GM15510 (cell line): ENCODE results near the gene PCDHGA6.

ENCODE experiments used
- POLR2A ChIP-seq: IDR thresholded peaks from 3 replicates; pipeline ENCODE4 v1.6.1; 2011; ENCODE audit warnings: borderline replicate concordance; ENCODE audit not compliant: insufficient read length; ENCODE audit errors: extremely low read depth

The PCDHGA6 gene

DNA sequence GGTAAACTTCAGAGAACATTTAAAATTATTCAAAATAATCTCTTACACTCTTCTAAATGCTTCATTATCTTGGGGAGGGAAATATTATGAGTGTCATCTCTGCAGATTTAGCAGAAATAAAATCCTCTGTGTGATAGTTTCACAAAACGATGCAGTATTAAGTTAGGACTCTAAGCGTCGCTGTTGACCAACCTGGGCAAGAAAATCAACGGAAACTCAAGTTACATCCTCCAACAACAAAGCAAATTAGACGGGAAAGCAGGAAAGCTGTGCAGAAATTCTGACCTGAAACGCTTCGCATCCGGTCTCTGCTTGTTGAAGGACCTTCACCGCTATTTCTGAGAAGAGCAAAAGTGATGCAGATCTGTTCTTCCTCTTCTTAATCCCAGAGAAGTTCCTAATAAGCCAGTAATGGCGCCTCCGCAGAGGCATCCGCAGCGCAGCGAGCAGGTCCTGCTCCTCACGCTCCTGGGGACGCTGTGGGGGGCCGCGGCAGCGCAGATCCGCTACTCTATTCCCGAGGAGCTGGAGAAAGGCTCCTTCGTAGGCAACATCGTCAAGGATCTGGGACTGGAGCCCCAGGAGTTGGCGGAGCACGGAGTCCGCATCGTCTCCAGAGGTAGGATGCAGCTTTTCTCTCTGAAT lies at the start of gene PCDHGA6:
Gene PCDHGA6, plus strand, starts transcription at position 219 of the 645 bp plus-strand sequence. Its CDS starts 193 bp downstream, at position 412.
- TF ChIP-seq POLR2A, result no peak

DNA sequence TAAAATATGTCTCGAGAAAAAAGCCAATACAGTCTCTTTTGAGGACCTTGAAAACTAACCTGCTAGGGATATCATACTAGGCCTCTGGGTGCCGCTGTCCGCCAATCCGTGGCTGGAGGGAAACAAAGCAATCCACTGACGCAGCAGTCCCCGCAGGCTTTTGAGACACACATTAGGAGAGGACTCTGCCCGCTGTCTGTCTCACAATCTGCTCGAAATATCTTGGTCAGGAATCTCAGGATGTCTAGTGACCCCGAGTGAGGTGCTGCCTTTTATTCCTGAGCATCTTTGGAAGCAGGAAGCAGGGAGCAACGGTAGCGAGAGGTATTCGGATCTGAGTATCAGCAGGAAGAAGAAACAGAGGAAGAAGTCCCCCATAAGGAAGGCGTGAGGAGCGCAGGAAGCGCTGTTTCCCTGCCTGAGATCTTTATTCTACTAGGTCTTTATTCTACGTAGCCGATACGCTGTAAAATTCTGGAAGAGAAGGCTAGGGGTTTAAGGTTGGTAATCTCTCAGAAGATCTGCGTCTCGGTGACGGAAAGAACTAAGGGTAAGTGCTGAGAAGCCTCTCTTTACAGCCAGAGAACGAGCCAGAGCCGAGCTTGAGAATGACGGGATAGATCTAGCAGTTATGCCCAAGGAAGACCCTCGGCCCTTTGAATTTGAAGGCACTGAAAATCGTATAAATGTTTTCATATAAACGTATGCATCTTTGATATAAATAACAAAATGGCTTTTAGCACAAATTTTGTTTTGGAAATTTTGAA lies 47.4 kb upstream of the PCDHGA6 start:
- no peak for TF ChIP-seq POLR2A

DNA sequence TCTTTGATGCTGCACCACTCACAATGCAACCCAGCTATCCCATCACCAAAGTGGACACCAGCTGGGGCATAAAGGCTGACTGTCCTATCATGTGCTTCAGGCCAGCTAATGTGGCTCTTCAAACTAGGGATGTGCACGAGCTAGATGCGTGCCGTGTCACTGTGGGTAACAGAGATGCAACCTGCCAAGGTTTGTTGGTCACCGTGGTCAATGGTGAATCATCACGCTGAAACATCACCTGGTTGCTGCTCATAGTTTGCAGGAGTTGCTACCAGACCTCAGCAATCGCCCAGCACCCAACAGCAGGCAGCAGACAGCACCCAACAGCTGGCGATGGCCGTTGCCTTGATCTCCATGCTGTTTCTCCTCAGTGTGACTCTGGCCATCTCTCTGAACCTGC lies 45.5 kb upstream of the PCDHGA6 start:
- no peak for TF ChIP-seq POLR2A

DNA sequence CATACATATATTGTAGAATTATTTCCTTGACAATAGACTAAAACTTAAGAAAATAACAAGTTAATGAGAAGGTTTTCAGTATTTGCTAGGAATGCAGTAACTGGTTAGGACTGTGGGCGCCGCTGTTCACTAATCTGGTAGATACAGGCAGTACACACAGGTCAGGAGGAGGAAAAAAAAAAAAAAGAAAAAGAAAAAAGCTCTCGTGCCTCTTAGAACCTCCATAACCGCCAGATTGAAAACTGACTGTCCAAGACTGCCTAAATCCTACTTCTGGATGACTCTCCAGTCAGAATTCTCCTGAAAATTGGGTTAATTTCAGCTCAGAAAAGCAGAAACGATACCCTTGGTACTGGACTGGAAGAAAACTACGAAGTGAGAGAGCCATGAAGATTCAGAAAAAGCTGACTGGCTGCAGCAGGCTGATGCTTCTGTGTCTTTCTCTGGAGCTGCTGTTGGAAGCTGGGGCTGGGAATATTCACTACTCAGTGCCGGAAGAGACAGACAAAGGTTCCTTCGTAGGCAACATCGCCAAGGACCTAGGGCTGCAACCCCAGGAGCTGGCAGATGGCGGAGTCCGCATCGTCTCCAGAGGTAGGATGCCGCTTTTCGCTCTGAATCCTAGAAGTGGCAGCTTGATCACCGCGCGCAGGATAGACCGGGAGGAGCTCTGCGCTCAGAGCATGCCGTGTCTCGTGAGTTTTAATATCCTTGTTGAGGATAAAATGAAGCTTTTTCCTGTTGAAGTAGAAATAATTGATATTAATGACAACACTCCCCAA lies 43.2 kb upstream of the PCDHGA6 start, which contains the start of gene PCDHGA1:
Gene PCDHGA1, plus strand, starts transcription at position 216 of the 782 bp plus-strand sequence.
- no peak for TF ChIP-seq POLR2A

DNA sequence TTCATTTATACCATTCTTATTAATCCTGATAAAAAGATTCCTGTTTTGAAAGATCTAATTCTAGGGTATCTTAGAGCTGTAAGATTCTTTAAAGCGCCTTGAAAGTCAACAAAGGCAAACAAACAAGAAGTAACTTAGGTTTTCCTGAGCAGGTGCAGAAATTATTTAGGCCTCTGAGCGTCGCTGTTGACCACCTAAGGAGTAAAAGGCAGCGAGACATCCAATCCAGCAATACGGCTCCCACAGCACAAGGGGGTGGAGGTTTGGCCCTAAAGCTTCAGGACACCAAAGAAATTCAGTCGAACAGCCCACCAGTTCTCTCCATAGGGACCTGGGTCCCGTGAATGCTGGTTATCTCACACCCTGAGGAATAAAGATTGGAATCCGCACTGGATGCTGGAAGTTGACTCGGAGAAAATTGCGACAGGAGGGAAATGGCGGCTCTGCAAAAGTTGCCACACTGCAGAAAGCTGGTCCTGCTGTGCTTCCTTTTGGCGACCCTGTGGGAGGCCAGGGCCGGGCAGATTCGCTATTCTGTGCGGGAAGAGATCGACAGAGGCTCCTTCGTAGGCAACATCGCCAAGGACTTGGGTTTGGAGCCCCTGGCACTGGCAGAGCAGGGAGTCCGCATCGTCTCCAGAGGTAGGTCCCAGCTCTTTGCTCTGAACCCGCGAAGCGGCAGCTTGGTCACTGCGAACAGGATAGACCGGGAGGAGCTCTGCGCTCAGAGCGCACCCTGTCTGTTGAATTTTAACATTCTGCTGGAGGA lies 35.0 kb upstream of the PCDHGA6 start, which contains the start of gene PCDHGA2:
Gene PCDHGA2, plus strand, starts transcription at position 223 of the 769 bp plus-strand sequence.
- TF ChIP-seq POLR2A, result no peak

- no peak for TF ChIP-seq POLR2A
These were observed 30.9 kb upstream of the PCDHGA6 start for GRCh38 chr5:141342773-141343172.

DNA sequence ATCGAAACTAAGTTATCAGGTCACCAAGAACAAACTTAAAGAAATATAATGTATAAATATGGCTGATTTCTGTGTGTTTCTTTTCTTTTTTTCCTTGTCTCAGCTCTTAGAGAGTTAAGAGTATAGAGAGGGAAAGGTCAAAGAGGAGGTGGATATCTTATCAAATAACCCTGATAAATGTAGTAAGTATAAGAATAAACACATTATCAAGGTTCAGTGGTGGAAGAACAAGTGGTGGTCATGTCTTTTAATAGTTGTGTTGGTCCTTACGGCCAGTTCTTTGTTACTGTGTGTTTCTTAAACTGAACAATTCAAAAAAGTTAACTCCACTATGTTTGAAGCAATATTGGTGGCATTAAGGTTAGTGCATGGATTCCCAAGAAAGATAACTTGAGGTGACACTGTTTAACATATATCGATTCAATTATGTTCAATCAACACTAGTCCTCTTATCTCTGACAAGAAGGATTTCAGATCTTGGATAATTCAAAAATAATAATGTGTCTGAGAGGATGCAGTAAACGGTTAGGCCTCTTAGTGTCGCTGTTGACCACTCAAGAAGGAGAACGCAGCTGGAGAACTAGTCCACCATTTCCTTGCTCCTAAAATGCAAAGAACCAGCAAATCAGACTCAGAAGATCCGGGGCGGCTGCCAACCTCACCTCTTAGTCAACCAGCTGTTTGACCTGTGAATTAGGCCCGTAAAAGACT lies 30.3 kb upstream of the PCDHGA6 start, which contains the start of gene PCDHGA3:
Gene PCDHGA3, plus strand, starts transcription at position 588 of the 711 bp plus-strand sequence. CDS start 205 bp downstream, outside the sequence.
- TF ChIP-seq POLR2A, result no peak

- TF ChIP-seq POLR2A, result no peak
These were observed 29.7 kb upstream of the PCDHGA6 start for GRCh38 chr5:141343953-141344463.

- no peak for TF ChIP-seq POLR2A
These were observed 28.4 kb upstream of the PCDHGA6 start for GRCh38 chr5:141345327-141345726.

- no peak for TF ChIP-seq POLR2A
These were observed 23.6 kb upstream of the PCDHGA6 start, which contains the start of gene PCDHGB1 for GRCh38 chr5:141349917-141350619. Gene PCDHGB1, plus strand, starts transcription at chr5:141350099. Its CDS starts 162 bp downstream, at chr5:141350261.

GRCh38 chr5:141351591-141351990 lies 22.1 kb upstream of the PCDHGA6 start:
- no peak for TF ChIP-seq POLR2A

DNA sequence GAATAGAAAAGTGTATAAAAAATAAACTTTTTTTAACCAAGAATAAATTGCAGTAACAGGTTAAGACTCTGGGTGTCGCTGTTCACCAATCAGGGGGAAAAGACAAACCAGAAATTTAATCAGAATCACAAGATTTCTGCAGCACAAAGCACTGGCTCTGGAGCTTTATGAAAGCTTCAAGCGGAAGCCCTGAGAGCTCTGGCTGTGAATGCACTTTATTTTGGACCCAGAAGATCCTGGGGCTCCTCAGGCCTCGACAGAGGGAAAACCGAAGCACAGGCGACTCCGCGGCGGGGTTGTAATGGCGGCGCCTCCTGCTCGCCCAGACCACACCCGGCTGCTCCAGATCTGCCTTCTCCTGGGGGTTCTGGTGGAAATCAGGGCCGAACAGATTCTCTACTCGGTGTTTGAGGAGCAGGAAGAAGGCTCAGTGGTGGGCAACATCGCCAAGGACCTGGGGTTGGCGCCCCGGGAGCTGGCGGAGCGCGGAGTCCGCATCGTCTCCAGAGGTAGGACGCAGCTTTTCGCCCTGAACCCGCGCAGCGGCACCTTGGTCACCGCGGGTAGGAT lies 18.7 kb upstream of the PCDHGA6 start, which contains the start of gene PCDHGA4:
Gene PCDHGA4, plus strand, starts transcription at position 122 of the 570 bp plus-strand sequence. Its CDS starts 87 bp downstream, at position 209.
- no peak for TF ChIP-seq POLR2A
